ENCODE data around the gene NTMT1.

NTMT1 gene

DNA sequence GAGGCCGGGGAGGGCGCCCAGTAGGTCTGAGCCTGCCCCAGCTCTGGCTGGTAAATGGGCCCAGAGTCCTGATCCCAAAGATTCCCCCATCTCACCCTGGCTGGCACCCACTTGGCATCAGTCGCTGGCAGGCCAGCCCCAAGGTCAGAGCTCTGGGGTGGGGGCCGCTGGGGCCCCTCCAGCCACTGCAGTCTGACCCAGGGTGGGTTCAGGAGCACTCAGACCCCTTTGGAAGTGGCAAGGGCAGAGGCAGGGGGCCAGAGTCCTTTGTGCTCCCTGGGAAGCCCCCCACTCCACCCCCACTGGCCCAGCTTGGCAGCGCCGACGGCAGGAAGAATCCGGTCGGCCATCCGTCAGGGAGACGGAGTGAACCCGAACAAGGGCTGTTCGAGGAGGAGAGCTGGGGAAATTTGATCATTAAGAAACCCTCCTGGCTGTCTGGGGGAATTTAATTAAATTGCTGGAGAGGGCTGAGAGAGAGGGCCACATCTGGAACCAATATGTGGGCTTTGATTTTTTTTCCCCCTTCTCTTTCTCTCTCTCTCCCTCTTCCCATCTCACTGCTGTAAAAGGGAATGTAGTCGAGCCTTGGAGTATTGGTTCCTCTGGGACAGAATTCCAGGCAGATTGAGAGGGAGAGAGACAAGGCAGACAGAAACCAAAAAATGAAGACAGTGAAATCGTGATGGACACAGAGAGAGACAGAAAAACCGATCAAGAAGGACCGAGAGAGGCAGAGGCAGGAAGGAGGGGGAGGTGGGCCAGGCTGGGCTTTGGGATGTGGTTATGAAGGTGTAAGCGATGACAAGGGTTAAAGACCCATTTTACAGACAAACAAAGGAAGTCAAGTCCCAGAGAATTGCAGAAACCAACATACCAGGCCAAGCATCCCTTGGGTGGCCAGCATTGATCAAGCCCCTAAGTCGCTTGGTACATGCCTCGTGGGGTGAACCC is 24.0 kb downstream of the NTMT1 start:
- no peak overlapping the region for H3K4me3 ChIP-seq (ENCODE audit: low read depth, low read length)
- TF ChIP-seq, protein P1, sequence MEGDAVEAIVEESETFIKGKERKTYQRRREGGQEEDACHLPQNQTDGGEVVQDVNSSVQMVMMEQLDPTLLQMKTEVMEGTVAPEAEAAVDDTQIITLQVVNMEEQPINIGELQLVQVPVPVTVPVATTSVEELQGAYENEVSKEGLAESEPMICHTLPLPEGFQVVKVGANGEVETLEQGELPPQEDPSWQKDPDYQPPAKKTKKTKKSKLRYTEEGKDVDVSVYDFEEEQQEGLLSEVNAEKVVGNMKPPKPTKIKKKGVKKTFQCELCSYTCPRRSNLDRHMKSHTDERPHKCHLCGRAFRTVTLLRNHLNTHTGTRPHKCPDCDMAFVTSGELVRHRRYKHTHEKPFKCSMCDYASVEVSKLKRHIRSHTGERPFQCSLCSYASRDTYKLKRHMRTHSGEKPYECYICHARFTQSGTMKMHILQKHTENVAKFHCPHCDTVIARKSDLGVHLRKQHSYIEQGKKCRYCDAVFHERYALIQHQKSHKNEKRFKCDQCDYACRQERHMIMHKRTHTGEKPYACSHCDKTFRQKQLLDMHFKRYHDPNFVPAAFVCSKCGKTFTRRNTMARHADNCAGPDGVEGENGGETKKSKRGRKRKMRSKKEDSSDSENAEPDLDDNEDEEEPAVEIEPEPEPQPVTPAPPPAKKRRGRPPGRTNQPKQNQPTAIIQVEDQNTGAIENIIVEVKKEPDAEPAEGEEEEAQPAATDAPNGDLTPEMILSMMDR (IDR thresholded peaks at IDR 0.05; ENCODE audit: borderline replicate concordance, insufficient read depth, low read depth, low read length), result no peak

- TF ChIP-seq, protein P1 (IDR thresholded peaks at IDR 0.05; ENCODE audit: borderline replicate concordance, insufficient read depth, low read depth, low read length), result no peak
Observed at GRCh38 chr9:129650680-129651235, 24.8 kb downstream of the NTMT1 start.

GRCh38 chr9:129653823-129654553 is 28.0 kb downstream of the NTMT1 start:
- TF ChIP-seq, protein P1 (IDR thresholded peaks at IDR 0.05; ENCODE audit: borderline replicate concordance, insufficient read depth, low read depth, low read length), result no peak
- no peak overlapping the region for H3K4me3 ChIP-seq (ENCODE audit: low read depth, low read length)

More at GRCh38 chr9:129650680-129651235, 24.8 kb downstream of the NTMT1 start:
- H3K4me3 ChIP-seq (ENCODE audit: low read depth, low read length), result no peak overlapping the region

DNA sequence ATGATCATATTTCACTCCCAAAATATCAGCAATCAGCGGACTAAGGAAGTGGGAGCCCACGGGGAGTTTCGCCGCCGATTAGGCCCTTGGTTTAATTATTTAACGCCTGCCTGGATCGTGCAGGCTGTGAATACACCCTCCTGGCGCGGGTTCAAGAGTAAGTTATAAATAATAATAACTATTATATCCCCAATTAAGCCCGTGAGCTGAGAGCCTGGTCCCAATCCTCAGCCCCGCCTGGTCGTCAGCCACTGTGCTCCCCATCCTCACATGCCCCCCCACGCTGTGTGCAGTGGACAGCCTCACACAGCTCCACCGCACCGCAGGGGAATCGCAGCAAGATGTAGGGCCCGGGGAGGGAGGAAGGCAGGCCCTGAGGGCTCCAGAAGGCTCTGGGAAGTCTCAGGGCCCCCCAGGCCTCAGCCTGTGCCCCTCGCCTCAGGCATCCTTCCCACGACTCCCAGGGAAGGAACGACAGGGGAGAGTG is 28.6 kb downstream of the NTMT1 start:
- TF ChIP-seq, protein P1 (IDR thresholded peaks at IDR 0.05; ENCODE audit: borderline replicate concordance, insufficient read depth, low read depth, low read length), result no peak
- no peak overlapping the region for H3K4me3 ChIP-seq (ENCODE audit: low read depth, low read length)

- TF ChIP-seq, protein P1 (IDR thresholded peaks at IDR 0.05; ENCODE audit: borderline replicate concordance, insufficient read depth, low read depth, low read length), result no peak
Observed at GRCh38 chr9:129655154-129655553, 29.2 kb downstream of the NTMT1 start.

GRCh38 chr9:129655696-129656095 is 29.7 kb downstream of the NTMT1 start:
- TF ChIP-seq, protein P1 (IDR thresholded peaks at IDR 0.05; ENCODE audit: borderline replicate concordance, insufficient read depth, low read depth, low read length), result no peak
- no peak overlapping the region for H3K4me3 ChIP-seq (ENCODE audit: low read depth, low read length)

More at GRCh38 chr9:129655154-129655553, 29.2 kb downstream of the NTMT1 start:
- no peak overlapping the region for H3K4me3 ChIP-seq (ENCODE audit: low read depth, low read length)
